T-helper 1 cell treated with Interleukin-12 subunit alpha and Interleukin-12 subunit beta and Interleukin-4 antibody, amounts not matched to agents 30 μg/mL and 1 μg/mL, for 36 hours (primary cell): Measurements from ENCODE around the gene SPTB.

Experiments used
- H3K27ac Mint-ChIP-seq: one replicate; pipeline ENCODE4 v1.8.0; 2021; ENCODE audit warnings: mild to moderate bottlenecking, mixed read lengths
- H3K27me3 Mint-ChIP-seq: one replicate; pipeline ENCODE4 v1.8.0; 2021; ENCODE audit warnings: low read depth, mixed read lengths
- H3K36me3 Mint-ChIP-seq: one replicate; pipeline ENCODE4 v1.8.0; 2021; ENCODE audit warnings: low read depth, mixed read lengths
- H3K4me1 Mint-ChIP-seq: one replicate; pipeline ENCODE4 v1.8.0; 2021; ENCODE audit warnings: low read depth, mixed read lengths
- H3K4me3 Mint-ChIP-seq: one replicate; pipeline ENCODE4 v1.8.0; 2021; ENCODE audit warnings: mild to moderate bottlenecking, moderate library complexity, mixed read lengths
- H3K9me3 Mint-ChIP-seq: one replicate; pipeline ENCODE4 v1.8.0; 2021; ENCODE audit warnings: mixed read lengths

The SPTB gene

DNA sequence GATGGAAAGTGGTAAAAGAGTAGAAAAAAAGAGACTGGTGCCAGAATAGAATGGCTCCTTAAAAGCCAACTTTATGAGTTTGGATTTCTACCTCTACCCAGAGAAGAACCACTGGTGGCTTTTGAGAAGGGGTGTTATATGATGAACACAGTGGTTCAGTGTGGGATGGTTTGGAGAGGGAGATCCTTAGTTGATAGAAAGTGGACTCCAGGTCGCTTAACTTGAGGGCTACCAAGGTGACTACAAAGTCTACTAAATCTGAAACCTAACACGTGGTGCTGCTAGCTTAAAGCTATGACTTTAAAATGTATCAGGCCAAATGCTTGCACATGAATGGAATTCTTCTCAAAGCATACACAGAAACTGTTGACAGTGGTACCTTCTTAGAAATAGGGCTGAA, 8.4 kb downstream of the SPTB start:
- no peaks in the 10 kb centered on the region for H3K36me3 Mint-ChIP-seq
- H3K27ac Mint-ChIP-seq: no peak overlapping the region
- peaks cover 3% of the 10 kb centered on the region for H3K4me1 Mint-ChIP-seq
- no peaks in the 10 kb centered on the region for H3K9me3 Mint-ChIP-seq
- peaks cover 64% of the 10 kb centered on the region for H3K27me3 Mint-ChIP-seq
- H3K4me3 Mint-ChIP-seq: no peak overlapping the region

DNA sequence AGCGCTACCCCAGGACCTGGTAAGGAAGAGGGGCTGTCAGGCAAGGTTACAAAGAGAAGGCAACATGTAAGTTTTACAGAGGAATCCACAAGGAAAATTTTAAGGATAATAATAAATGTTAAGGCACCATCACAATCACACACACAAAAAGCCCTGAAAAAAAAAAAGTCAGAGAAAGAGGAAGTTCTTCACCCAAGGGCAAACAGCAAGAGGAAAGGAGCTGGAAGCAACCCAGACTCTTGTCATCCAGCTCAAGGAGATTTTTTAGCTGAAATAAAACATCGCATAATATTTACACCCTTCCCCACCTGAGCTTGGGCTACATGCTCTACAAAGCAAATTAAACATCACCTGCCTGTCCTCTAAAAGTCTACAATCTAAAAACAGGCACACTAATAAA, 9.5 kb downstream of the SPTB start:
- H3K27ac Mint-ChIP-seq: no peak overlapping the region
- no peaks in the 10 kb centered on the region for H3K36me3 Mint-ChIP-seq
- peaks cover 58% of the 10 kb centered on the region for H3K27me3 Mint-ChIP-seq
- H3K4me1 Mint-ChIP-seq: peaks cover 3% of the 10 kb centered on the region
- H3K9me3 Mint-ChIP-seq: no peaks in the 10 kb centered on the region
- no peak overlapping the region for H3K4me3 Mint-ChIP-seq

DNA sequence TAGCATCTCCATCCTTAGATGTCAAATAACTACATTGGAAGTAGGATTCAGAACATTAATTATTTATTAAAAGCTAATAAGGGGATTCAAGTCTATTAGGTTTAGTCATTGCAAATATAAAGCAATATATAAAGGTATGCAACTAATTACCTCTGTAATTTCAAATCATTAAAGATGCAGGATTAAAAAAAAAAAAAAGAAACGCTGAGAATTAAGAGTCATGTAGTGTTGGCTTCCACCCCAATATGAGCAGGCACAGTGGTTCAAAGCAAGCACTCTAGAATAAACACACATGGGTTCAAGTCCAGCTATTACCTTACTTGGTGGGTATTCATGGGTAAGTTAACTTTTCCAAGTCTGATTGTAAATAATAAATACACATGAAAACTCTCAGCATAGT, 10.9 kb downstream of the SPTB start:
- H3K9me3 Mint-ChIP-seq: no peaks in the 10 kb centered on the region
- H3K4me1 Mint-ChIP-seq: peaks cover 3% of the 10 kb centered on the region
- peaks cover 56% of the 10 kb centered on the region for H3K27me3 Mint-ChIP-seq
- H3K4me3 Mint-ChIP-seq: no peak overlapping the region
- H3K36me3 Mint-ChIP-seq: no peaks in the 10 kb centered on the region
- no peak overlapping the region for H3K27ac Mint-ChIP-seq

DNA sequence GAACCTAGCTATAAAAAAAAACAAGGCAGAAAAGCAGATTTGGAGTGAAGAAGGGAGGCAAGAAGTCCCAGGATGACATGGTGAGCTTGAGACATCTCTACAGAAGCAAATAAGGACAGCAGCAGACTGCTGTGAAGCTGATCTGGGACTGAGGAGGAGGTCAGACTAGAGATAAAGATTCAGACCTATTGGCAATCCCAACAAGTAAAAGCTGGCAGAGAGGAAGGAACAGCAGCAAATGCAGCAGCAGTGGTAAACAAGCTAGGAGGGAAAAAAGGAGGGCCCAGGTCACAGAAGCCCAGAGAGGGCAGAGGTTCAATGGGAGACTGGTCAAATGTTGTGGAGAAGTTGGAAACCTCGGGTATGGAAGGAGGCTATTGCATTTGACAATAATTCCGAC, 11.3 kb downstream of the SPTB start:
- peaks cover 3% of the 10 kb centered on the region for H3K4me1 Mint-ChIP-seq
- H3K27me3 Mint-ChIP-seq: peaks cover 57% of the 10 kb centered on the region
- no peaks in the 10 kb centered on the region for H3K36me3 Mint-ChIP-seq
- no peaks in the 10 kb centered on the region for H3K9me3 Mint-ChIP-seq
- no peak overlapping the region for H3K27ac Mint-ChIP-seq
- no peak overlapping the region for H3K4me3 Mint-ChIP-seq

DNA sequence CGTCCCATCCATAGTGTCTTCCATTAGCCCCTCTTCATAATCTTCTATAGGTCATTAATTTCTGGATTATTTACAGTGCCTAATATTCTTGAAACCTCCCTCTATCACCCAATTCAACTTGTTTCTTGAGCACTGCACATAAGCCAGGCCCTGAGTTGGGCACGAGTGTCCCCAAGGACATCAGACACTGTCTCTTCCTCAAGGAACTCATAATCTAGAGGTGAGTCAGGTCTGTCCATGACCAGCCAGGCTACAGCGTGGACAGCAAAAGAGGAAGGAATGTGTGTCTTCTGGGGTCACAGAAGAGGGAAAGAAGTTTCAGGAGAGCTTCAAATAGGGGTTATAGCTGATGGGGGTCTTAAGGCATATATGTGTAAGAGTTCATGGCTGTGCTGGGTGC, 12.5 kb downstream of the SPTB start:
- no peaks in the 10 kb centered on the region for H3K36me3 Mint-ChIP-seq
- H3K9me3 Mint-ChIP-seq: no peaks in the 10 kb centered on the region
- H3K4me1 Mint-ChIP-seq: peaks cover 3% of the 10 kb centered on the region
- H3K27me3 Mint-ChIP-seq: peaks cover 53% of the 10 kb centered on the region
- no peak overlapping the region for H3K27ac Mint-ChIP-seq
- no peak overlapping the region for H3K4me3 Mint-ChIP-seq

DNA sequence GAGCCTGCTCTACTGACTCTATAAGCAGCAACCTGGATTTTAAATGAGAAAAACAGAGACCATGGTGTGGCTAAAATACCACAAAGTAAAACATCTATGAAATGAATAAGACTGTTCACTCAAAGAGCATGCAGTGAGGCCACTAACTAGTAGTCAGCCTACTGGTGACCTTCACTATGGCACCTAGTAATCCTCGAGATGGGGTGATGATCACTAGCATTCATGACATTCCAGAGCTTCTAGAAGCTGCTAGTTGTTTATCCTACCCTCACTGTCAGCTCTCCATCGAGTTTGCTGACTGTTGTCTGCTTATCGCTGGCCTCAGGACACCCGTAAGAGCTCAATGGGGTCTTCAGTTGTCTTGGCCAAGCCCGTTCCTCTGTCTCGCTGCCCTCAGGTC, 13.7 kb downstream of the SPTB start:
- Mint-ChIP-seq H3K9me3 (no peaks in the 10 kb centered on the region), H3K4me3 (no peak overlapping the region), H3K27ac (no peak overlapping the region), H3K4me1 (peaks cover 3% of the 10 kb centered on the region), H3K36me3 (no peaks in the 10 kb centered on the region), H3K27me3 (peaks cover 52% of the 10 kb centered on the region)

DNA sequence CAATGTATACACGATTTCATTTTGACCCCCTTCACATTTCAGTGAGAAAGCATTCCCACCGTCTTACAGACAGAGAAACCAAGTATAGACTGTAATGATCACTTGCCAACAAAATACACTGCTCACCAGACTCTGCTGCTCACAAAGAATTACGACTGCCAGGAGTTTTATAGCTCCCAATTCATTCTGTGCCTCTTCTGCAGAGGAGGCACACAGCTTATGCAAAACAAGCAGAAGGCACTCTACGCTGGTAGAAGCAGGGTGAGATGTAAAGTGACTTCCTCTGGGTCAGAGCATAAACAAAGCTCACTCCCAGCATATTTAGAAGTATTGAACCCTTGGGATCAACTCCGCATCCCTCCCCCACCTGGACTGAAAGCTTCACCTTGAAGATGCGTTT, 14.6 kb downstream of the SPTB start:
- Mint-ChIP-seq H3K36me3 (no peaks in the 10 kb centered on the region), H3K27ac (no peak overlapping the region), H3K9me3 (no peaks in the 10 kb centered on the region), H3K4me1 (peaks cover 3% of the 10 kb centered on the region), H3K4me3 (no peak overlapping the region), H3K27me3 (peaks cover 44% of the 10 kb centered on the region)

DNA sequence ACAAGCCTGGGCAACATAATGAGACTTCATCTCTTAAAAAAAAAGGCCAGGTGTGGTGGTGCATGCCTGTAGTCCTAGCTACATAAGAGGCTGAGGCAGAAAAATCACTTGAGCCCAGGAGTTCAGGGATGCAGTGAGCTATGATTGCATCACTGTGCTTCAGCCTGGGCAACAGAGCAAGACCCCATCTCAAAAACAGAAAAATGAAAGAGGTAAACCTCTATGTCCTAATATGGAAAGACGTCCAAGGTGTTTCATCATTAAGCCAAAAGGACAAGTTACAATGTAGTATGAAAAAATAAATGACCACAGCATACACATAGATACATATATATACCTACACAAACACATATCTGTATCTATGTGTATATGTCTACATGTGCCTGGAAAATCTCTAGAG, 15.4 kb downstream of the SPTB start:
- H3K36me3 Mint-ChIP-seq: no peaks in the 10 kb centered on the region
- no peak overlapping the region for H3K27ac Mint-ChIP-seq
- H3K4me1 Mint-ChIP-seq: peaks cover 2% of the 10 kb centered on the region
- no peak overlapping the region for H3K4me3 Mint-ChIP-seq
- H3K9me3 Mint-ChIP-seq: no peaks in the 10 kb centered on the region
- H3K27me3 Mint-ChIP-seq: peaks cover 43% of the 10 kb centered on the region

DNA sequence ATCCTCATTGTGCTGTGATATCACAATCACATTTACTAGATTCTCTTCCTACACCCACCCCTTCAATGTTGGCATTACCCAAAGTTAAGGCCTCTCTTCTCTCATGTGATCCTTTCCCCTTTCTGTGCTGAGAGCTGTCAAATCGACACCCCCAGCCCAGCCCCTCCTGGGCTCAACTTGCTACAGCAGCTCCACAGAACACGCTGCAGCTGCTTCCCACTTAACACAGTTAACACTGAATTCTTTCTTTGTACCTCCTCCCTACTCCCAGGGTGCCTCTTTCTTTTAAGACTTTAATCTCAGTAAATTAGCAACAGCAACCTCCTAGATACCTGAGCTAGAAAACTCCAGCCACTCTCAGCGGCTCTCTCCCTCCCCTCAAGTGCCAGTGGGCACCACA, 17.8 kb downstream of the SPTB start:
- no peaks in the 10 kb centered on the region for H3K36me3 Mint-ChIP-seq
- no peaks in the 10 kb centered on the region for H3K9me3 Mint-ChIP-seq
- H3K27me3 Mint-ChIP-seq: peaks cover 43% of the 10 kb centered on the region
- peaks cover 2% of the 10 kb centered on the region for H3K4me1 Mint-ChIP-seq
- no peak overlapping the region for H3K27ac Mint-ChIP-seq
- H3K4me3 Mint-ChIP-seq: no peak overlapping the region

DNA sequence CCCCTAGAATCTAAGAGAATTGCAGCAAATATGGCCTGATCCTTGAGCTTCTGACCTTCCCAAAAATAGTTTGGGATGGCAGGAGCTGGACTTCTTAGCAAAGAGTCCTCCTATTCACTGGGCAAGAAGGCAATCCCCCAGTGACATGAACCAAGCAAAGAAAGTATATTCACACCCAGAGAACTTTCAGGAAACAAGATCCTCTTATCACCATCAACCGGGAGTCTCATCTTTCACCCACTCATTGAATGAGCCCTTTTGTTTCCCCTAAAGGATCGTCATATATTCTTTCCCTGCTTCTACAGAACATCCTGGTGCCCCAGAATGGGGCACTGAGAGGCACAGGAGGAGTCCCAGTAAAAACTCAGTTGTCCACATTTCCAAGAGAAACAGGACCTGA, 19.7 kb downstream of the SPTB start:
- peaks cover 41% of the 10 kb centered on the region for H3K27me3 Mint-ChIP-seq
- no peak overlapping the region for H3K4me3 Mint-ChIP-seq
- peaks cover 2% of the 10 kb centered on the region for H3K4me1 Mint-ChIP-seq
- no peaks in the 10 kb centered on the region for H3K9me3 Mint-ChIP-seq
- H3K36me3 Mint-ChIP-seq: no peaks in the 10 kb centered on the region
- no peak overlapping the region for H3K27ac Mint-ChIP-seq

DNA sequence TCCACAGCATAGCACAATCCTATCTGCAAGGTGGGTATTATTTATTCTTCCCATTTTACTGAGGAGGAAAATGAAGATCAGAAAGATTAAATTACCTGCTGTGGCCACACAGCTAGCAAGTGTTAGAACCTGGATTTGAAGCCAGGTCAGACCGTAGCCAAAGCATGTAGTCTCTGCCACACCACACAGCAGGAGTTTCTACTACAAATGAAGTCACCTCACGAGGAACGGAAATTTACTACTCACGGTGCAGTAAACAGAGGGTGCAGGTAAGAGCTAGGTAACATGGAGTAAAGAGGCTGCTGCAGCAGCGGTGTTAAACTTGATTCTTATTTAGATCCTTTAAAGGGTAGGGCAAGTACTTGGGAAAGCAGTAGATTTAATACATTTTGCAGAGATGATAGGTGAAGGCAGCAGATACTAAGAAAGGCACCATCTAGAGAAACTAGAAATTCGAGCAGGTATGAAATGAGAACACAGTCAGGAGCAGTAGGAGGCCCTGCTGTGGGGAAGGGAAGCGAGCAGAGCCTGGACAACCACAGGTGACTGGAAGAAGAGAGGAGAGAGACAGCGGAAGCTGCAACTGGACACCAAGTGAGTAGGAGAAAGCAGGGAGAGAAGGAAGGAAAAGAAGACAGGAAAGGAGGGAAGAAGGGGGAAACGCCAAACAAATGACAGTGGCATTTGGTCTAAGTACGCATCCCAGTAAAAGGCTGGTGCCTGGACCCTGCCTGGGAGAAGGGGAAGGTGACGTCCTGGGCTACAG, 21.5 kb downstream of the SPTB start:
- Mint-ChIP-seq H3K4me1 (peaks cover 2% of the 10 kb centered on the region), H3K9me3 (no peaks in the 10 kb centered on the region), H3K4me3 (no peak overlapping the region), H3K36me3 (no peaks in the 10 kb centered on the region), H3K27ac (no peak overlapping the region), H3K27me3 (peaks cover 28% of the 10 kb centered on the region)

DNA sequence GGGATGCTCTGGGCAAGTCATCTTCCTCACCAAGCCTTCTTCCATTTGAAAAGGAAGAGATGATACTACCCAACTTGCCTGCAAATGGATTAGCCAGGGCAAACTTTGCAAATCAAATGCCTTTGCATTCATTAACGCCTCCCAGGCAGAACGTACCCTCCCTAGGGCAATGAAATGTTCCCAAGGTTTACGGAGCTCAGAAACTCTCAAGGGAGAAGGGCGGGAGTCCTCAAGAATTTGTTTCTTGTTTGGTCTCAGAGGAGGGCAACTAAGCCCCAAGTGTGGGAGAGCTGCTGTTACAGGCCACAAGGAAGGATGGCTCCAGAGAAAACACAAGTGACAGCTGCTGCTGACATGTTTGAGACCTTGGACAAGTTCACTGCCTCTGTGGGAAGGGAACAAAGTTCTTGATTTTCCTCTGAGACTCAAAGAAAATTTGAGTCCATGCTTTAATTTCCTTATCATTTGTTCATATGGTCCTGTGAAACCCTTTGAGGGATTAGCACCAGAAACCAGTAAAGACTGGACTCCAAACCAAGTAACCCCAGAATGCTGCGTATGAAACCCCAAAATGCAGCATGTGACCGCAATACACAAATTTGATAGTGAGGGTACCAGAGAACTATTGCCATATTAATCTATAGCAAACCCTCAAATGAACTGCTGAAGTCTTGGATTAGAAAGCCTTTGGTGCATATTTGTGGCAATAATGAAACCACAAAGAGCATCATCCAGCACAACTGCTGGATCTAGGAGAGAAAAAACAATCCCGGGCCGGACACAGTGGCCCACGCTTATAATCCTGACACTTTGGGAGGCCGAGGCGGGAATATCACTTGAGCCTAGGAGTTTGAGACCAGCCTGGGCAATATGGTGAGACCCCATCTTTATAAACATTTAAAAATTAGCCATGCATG, 22.9 kb downstream of the SPTB start:
- H3K4me1 Mint-ChIP-seq: peaks cover 2% of the 10 kb centered on the region
- H3K27ac Mint-ChIP-seq: no peak overlapping the region
- H3K9me3 Mint-ChIP-seq: no peaks in the 10 kb centered on the region
- no peak overlapping the region for H3K4me3 Mint-ChIP-seq
- H3K27me3 Mint-ChIP-seq: peaks cover 30% of the 10 kb centered on the region
- H3K36me3 Mint-ChIP-seq: no peaks in the 10 kb centered on the region

DNA sequence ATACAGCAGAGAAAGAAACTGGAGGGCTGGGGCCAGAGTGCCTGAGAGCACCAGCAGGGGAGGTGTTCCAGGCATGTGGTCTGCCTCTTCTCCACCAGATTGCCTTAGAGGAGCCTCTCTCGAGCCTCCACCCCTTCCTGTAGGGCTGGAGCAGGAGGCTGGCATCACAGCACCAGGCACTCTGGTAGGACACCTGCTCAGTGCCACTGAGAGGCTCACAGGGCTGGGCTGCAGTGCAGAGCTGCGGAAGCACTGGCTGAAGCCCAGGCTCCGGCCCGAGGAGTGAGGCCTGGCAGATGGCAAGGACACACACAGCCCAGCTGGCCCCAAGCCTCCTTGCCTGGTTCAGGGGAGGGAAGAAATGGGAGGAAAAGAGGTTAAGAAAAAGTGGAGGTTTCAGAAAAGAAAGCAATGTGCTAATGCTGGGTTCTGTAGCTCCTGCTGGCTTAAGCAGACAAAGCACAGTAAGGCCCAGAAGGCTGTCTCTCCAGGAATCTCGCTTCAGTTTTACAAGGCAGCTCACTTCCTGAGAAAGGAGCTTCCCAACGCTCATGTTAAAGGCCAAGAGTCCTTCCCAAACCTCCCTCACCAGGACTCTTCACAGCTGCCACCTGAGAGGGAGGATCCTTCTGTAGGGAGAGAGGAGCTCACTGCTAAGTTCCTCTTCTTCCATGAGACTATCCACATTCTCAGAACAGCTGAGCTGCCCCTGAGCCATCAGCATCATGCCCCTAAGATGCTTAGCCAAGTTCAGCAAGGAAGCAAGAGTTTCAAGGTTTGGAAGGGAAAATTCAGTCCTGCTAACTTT, 23.8 kb downstream of the SPTB start:
- Mint-ChIP-seq H3K4me3 (no peak overlapping the region), H3K36me3 (no peaks in the 10 kb centered on the region), H3K27me3 (peaks cover 31% of the 10 kb centered on the region), H3K4me1 (peaks cover 2% of the 10 kb centered on the region), H3K27ac (no peak overlapping the region), H3K9me3 (no peaks in the 10 kb centered on the region)

DNA sequence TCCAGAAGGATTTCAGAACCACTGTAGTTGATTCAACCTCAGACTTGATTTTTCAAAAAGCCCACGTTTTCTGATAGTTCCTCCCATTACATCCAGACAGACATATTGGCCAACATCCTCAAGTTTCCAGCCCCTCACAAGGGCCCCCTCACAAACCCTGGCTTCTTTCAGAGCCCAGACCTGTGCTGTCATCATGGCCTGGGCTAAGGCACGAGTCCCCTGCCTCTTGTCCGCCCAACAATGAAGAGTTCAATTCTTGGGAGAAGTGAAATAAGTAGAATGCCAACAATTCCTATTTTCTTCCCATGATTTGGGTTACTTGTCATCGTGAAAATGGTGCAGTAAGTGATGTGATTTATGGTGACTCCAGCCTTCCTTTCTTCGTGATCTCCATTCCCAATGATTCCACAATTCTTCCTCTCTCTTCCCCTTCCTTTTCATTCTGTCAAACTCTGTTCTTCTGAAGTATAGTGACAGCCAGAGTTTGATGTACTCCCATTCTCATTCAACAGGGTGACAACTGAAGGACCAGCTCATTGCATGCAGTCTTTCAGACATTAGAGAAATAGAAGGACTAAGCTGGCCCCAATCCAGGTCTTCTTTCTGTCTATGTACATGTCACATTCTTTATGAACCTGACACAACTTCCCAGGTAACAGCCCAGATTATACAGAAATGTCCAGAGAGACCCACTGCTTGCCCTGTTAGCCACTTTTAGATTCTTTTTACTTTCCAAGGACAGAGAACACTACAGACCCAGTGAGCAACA, 29.2 kb downstream of the SPTB start:
- peaks cover 57% of the 10 kb centered on the region for H3K27me3 Mint-ChIP-seq
- peaks cover 10% of the 10 kb centered on the region for H3K4me1 Mint-ChIP-seq
- no peak overlapping the region for H3K4me3 Mint-ChIP-seq
- no peak overlapping the region for H3K27ac Mint-ChIP-seq
- H3K36me3 Mint-ChIP-seq: no peaks in the 10 kb centered on the region
- no peaks in the 10 kb centered on the region for H3K9me3 Mint-ChIP-seq
